Tibial artery (tissue), 4 donors: ENCODE results near the gene BRMS1.

Source experiments
- DNase-seq, 2 donors: peaks; one replicate each; pipeline ENCODE4 v3.0.0-alpha.2; 2019
- H3K27ac ChIP-seq, 2 donors: fragments of 200-600 bp; sonication (generic) in 1 of 2; 1 replicate in 1 of 2; 2 replicates in 1 of 2; pipeline ENCODE4 v1.5.1; 2018 to 2019; ENCODE audit warnings: mild to moderate bottlenecking in 1 of 2
- H3K27me3 ChIP-seq, 2 donors: fragments of 200-600 bp; sonication (generic) in 1 of 2; one replicate each; pipeline versions ENCODE4 v1.5.1 to v1.6.0; 2016 to 2019
- H3K36me3 ChIP-seq, 3 donors: fragments of 200-600 bp; sonication (generic) in 2 of 3; one replicate each; pipeline ENCODE4 v1.5.1; 2016 to 2019; ENCODE audit warnings: mild to moderate bottlenecking in 2 of 3
- H3K4me1 ChIP-seq, 4 donors: fragments of 200-600 bp; sonication (generic) in 2 of 4; 1 replicate in 3 of 4; 2 replicates in 1 of 4; pipeline ENCODE4 v1.5.1; 2016 to 2019
- H3K4me3 ChIP-seq, 2 donors: fragments of 200-600 bp; sonication (generic) in 1 of 2; 1 replicate in 1 of 2; 2 replicates in 1 of 2; pipeline ENCODE4 v1.5.1; 2018 to 2019; ENCODE audit warnings: mild to moderate bottlenecking in 2 of 2
- H3K9me3 ChIP-seq, 3 donors: fragments of 200-600 bp; sonication (generic) in 1 of 3; one replicate each; pipeline ENCODE4 v1.5.1; 2016 to 2019
- intact Hi-C: fragments of 100-400 bp; cut with DNase I; formaldehyde crosslinking; loops from one replicate; pipeline ENCODE4 v1.15.0; 2023; ENCODE audit warnings: low total_unique reads
- TF ChIP-seq, protein P1 (sequence below), 2 experiments: fragments of 200-600 bp in 1 of 2; fragments of 450-650 bp in 1 of 2; IDR thresholded peaks; one replicate each; pipeline ENCODE4 v1.5.1; 2017 to 2019; ENCODE audit warnings: antibody characterized with exemption in 2 of 2, mild to moderate bottlenecking in 1 of 2, moderate library complexity in 1 of 2

Gene BRMS1

DNA sequence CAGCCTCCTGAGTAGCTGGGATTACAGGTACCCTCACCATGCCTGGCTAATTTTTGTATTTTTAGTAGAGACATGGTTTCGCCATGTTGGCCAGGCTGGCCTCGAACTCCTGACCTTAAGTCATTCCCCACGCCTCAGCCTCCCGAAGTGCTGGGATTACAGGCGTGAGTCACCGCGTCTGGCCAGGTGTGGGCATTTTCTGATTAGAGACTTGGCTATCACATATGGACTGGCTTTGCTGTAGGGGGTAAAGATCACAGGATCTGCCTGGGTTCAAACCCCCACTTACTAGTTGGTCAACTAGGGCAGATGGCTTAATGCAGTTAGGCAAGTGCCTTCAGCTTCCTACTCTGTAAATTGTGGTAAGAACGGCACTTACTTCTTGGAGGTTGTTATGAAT is 34.6 kb downstream of the BRMS1 start:
- peaks cover 0 to 16% of the 10 kb centered on the region in 2 donors for H3K27me3 ChIP-seq
- intact Hi-C loops: loop anchor here (1.0 to 5.0 kb wide), 3 partner anchors 18 to 77 kb away; partner anchors contain the start of genes B4GAT1 and BRMS1
- H3K36me3 ChIP-seq: no peaks in the 10 kb centered on the region
- TF ChIP-seq, protein P1, sequence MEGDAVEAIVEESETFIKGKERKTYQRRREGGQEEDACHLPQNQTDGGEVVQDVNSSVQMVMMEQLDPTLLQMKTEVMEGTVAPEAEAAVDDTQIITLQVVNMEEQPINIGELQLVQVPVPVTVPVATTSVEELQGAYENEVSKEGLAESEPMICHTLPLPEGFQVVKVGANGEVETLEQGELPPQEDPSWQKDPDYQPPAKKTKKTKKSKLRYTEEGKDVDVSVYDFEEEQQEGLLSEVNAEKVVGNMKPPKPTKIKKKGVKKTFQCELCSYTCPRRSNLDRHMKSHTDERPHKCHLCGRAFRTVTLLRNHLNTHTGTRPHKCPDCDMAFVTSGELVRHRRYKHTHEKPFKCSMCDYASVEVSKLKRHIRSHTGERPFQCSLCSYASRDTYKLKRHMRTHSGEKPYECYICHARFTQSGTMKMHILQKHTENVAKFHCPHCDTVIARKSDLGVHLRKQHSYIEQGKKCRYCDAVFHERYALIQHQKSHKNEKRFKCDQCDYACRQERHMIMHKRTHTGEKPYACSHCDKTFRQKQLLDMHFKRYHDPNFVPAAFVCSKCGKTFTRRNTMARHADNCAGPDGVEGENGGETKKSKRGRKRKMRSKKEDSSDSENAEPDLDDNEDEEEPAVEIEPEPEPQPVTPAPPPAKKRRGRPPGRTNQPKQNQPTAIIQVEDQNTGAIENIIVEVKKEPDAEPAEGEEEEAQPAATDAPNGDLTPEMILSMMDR (IDR thresholded peaks at IDR 0.05): no peak
- DNase-seq: no peak
- peaks cover 0 to 16% (median 10%) of the 10 kb centered on the region in 4 donors for H3K4me1 ChIP-seq
- no peaks in the 10 kb centered on the region for H3K9me3 ChIP-seq
- H3K27ac ChIP-seq: no peak overlapping the region
- no peak overlapping the region for H3K4me3 ChIP-seq

DNA sequence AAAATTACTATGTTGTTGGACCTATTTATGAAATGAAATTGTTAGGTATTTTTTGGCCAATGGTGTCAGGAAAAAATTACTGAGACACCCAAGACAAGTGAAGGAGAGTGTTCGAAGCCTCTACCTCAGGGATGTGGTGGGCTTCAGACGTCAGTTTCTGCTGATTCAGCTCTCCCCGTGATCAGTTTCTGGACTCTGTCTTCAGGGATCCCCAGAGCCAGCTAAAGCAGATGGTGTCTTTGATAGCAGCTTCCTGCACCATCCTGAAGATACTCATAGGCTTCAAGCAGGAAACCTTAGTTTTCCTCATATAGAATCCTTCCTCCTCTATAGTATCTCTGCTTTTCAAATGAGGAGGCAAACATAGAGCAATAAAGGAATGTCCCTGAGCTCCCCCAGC is 35.4 kb downstream of the BRMS1 start:
- TF ChIP-seq, protein P1 (IDR thresholded peaks at IDR 0.05): no peak
- intact Hi-C loops: no loop called here
- no peak for DNase-seq
- Histone ChIP-seq H3K36me3 (no peaks in the 10 kb centered on the region), H3K27ac (no peak overlapping the region), H3K9me3 (no peaks in the 10 kb centered on the region), H3K4me3 (no peak overlapping the region), H3K4me1 (peaks cover 0 to 16% (median 10%) of the 10 kb centered on the region in 4 donors), H3K27me3 (peaks cover 0 to 8% of the 10 kb centered on the region in 2 donors)

DNA sequence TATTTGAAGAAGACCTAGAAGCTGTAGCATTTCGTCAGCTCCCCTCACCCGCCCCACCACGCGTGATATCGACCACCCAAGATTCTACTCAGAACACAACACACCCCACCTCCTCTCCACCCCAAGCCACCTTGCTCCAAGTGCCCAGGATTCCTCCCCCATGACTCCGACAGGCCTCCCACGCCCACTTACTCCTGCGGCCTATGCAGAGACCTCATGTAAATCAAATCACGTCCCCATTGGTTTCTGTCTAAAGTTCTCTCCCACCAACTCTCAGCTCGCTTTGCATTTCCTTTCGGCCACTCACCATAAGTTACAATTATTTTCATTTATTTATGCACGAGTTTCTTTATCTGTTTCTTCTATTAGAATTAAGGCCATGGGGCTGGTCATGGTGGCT is 42.2 kb downstream of the BRMS1 start:
- no peak for DNase-seq
- Histone ChIP-seq H3K4me3 (no peak overlapping the region), H3K27ac (no peak overlapping the region), H3K36me3 (no peaks in the 10 kb centered on the region), H3K27me3 (no peaks in the 10 kb centered on the region), H3K9me3 (no peaks in the 10 kb centered on the region), H3K4me1 (no peaks in the 10 kb centered on the region)
- TF ChIP-seq, protein P1 (IDR thresholded peaks at IDR 0.05): no peak
- intact Hi-C loops: no loop called here

DNA sequence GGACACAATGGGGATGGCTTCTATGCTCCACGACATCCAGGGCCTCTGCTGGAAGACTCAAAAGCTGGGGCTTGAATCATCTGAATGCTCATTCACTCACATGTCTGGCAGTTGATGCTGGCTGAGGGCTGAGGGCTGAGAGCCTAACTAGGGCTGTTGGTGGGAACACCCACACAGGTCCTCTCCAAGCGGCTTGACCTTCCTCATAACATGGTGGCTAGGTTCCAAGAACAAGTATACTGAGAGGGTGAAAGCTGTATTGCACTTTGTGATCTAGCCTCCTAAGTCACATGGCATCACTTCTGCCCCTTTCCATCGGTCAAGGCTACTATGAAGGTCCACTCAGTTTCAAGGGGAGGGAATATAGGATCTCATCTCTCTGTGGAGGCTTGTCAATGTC is 45.7 kb downstream of the BRMS1 start:
- TF ChIP-seq, protein P1 (IDR thresholded peaks at IDR 0.05): no peak
- no peak overlapping the region for H3K27ac ChIP-seq
- no peak overlapping the region for H3K4me3 ChIP-seq
- no peaks in the 10 kb centered on the region for H3K36me3 ChIP-seq
- no peaks in the 10 kb centered on the region for H3K4me1 ChIP-seq
- no peak for DNase-seq
- H3K9me3 ChIP-seq: no peaks in the 10 kb centered on the region
- intact Hi-C loops: no loop called here
- peaks cover 0 to 33% of the 10 kb centered on the region in 2 donors for H3K27me3 ChIP-seq

DNA sequence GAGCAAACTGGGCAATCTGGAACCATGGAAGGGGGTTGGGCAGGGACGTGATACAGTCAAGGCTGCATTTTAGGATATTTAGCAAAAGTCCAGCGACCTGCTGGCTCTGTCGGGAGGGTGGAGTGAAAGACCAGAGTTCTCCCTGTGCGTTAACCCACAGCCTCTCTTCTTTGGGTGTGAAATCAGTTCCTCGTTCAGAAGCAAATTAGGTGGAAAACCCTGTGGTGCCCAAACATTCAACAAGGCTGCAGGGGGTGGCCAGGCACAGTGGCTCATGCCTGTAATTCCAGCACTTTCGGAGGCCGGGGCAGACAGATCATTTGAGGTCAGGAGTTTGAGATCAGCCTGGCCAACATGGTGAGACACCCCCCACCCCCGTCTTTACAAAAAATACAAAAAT is 47.3 kb downstream of the BRMS1 start:
- intact Hi-C loops: no loop called here
- no peaks in the 10 kb centered on the region for H3K4me1 ChIP-seq
- no peak overlapping the region for H3K27ac ChIP-seq
- H3K4me3 ChIP-seq: no peak overlapping the region
- H3K36me3 ChIP-seq: no peaks in the 10 kb centered on the region
- peaks cover 0 to 48% of the 10 kb centered on the region in 2 donors for H3K27me3 ChIP-seq
- TF ChIP-seq, protein P1 (IDR thresholded peaks at IDR 0.05): no peak
- no peaks in the 10 kb centered on the region for H3K9me3 ChIP-seq
- DNase-seq: no peak
